CD4-positive, alpha-beta T cell treated with Interleukin-6 at 100 ng/mL for 8 hours (primary cell): Measurements from ENCODE around the gene GTF2A1L.
"Not testable (repeated sequence)": the region's sequence is repeated elsewhere in the genome, so short reads cannot be mapped to it uniquely, and the experiment has no call there.

Source experiments
- DNase-seq: peaks from one replicate; pipeline ENCODE4 v3.0.0-alpha.2; 2020; ENCODE audit warnings: mixed read lengths, low spot score

Gene GTF2A1L

GRCh38 chr2:48607307-48608014 is 10.2 kb upstream of the GTF2A1L start:
- DNase-seq = no peak

- no peak for DNase-seq
Measured at GRCh38 chr2:48613211-48613610, 4.4 kb upstream of the GTF2A1L start.

GRCh38 chr2:48614581-48614980 is 3.1 kb upstream of the GTF2A1L start:
- not testable (repeated sequence) for DNase-seq

GRCh38 chr2:48619526-48619925 is 1.9 kb downstream of the GTF2A1L start:
- DNase-seq = no peak

GRCh38 chr2:48620604-48621003 is 2.9 kb downstream of the GTF2A1L start:
- DNase-seq = no peak

GRCh38 chr2:48622691-48623090 is 5.0 kb downstream of the GTF2A1L start:
- not testable (repeated sequence) for DNase-seq

- no peak for DNase-seq
Measured at GRCh38 chr2:48624696-48625095, 7.0 kb downstream of the GTF2A1L start.

- DNase-seq = no peak
Measured at GRCh38 chr2:48626047-48626446, 8.4 kb downstream of the GTF2A1L start.

- DNase-seq = no peak
Measured at GRCh38 chr2:48633143-48633542, 15.5 kb downstream of the GTF2A1L start.

GRCh38 chr2:48635786-48636185 is 18.1 kb downstream of the GTF2A1L start:
- DNase-seq = no peak

GRCh38 chr2:48638261-48638660 is 20.6 kb downstream of the GTF2A1L start:
- no peak for DNase-seq

- no peak for DNase-seq
Measured at GRCh38 chr2:48651158-48651790, 33.6 kb downstream of the GTF2A1L start.

- no peak for DNase-seq
Measured at GRCh38 chr2:48668992-48669391, 51.3 kb downstream of the GTF2A1L start.

GRCh38 chr2:48673581-48673980 is 55.9 kb downstream of the GTF2A1L start:
- no peak for DNase-seq

GRCh38 chr2:48674933-48675332 is 57.3 kb downstream of the GTF2A1L start:
- no peak for DNase-seq

GRCh38 chr2:48677450-48677849 is 59.8 kb downstream of the GTF2A1L start:
- DNase-seq = no peak

GRCh38 chr2:48685126-48685525 is 67.5 kb downstream of the GTF2A1L start:
- no peak for DNase-seq

- DNase-seq = no peak
Measured at GRCh38 chr2:48691935-48692691, 74.5 kb downstream of the GTF2A1L start.

GRCh38 chr2:48693066-48693465 is 75.4 kb downstream of the GTF2A1L start:
- DNase-seq = no peak

- DNase-seq = no peak
Measured at GRCh38 chr2:48693645-48694044, 76.0 kb downstream of the GTF2A1L start.

GRCh38 chr2:48694149-48694548 is 76.5 kb downstream of the GTF2A1L start:
- DNase-seq = no peak

- DNase-seq = no peak
Measured at GRCh38 chr2:48695991-48696390, 78.3 kb downstream of the GTF2A1L start.

GRCh38 chr2:48696881-48697280 is 79.2 kb downstream of the GTF2A1L start:
- no peak for DNase-seq
